ENCODE data around the gene RBMS3.

- TF ChIP-seq CTCF (IDR thresholded peaks at IDR 0.05): no peak
- TF ChIP-seq POLR2A (IDR thresholded peaks at IDR 0.05): no peak
- no peak for TF ChIP-seq POLR2AphosphoS5 (IDR thresholded peaks at IDR 0.05)
- no peak for TF ChIP-seq EP300 (IDR thresholded peaks at IDR 0.05)
These were observed 574.0 kb downstream of the RBMS3 start for GRCh38 chr3:29854821-29855220.

Measured in upper lobe of left lung (tissue), 4 donors.